Fibroblast of skin of scalp (primary cell): Measurements from ENCODE around the gene TMEM217.

ENCODE experiments used
- DNase-seq: peaks from one replicate; pipeline ENCODE4 v3.0.0-alpha.2; 2013

TMEM217 gene

GRCh38 chr6:37243131-37243815, 14.7 kb downstream of the TMEM217 start:
- no peak for DNase-seq

- peak; percentile 99 for DNase-seq
These were observed 15.4 kb downstream of the TMEM217 start for GRCh38 chr6:37242429-37243052.

GRCh38 chr6:37241775-37242428, 16.0 kb downstream of the TMEM217 start:
- no peak for DNase-seq

- DNase-seq = no peak
These were observed 16.8 kb downstream of the TMEM217 start for GRCh38 chr6:37241131-37241530.

- DNase-seq = peak; percentile 94
These were observed 17.8 kb downstream of the TMEM217 start for GRCh38 chr6:37239950-37240713.

- DNase-seq = no peak
These were observed 18.4 kb downstream of the TMEM217 start for GRCh38 chr6:37239526-37239925.

- DNase-seq = no peak
These were observed 19.6 kb downstream of the TMEM217 start for GRCh38 chr6:37238381-37238780.

- DNase-seq = no peak
These were observed 20.2 kb downstream of the TMEM217 start for GRCh38 chr6:37237789-37238188.

GRCh38 chr6:37236921-37237320, 21.0 kb downstream of the TMEM217 start:
- DNase-seq = no peak

- DNase-seq = no peak
These were observed 24.4 kb downstream of the TMEM217 start for GRCh38 chr6:37233541-37233940.

- DNase-seq = no peak
These were observed 25.4 kb downstream of the TMEM217 start for GRCh38 chr6:37232430-37233017.

GRCh38 chr6:37230104-37230503, 27.8 kb downstream of the TMEM217 start:
- no peak for DNase-seq

GRCh38 chr6:37225350-37226169, 32.4 kb downstream of the TMEM217 start:
- DNase-seq = no peak

- DNase-seq = no peak
These were observed 35.0 kb downstream of the TMEM217 start for GRCh38 chr6:37222992-37223391.

GRCh38 chr6:37222125-37222967, 35.6 kb downstream of the TMEM217 start:
- DNase-seq = peak; percentile 83

- DNase-seq = no peak
These were observed 36.3 kb downstream of the TMEM217 start for GRCh38 chr6:37221585-37222124.

GRCh38 chr6:37218511-37218910, 39.4 kb downstream of the TMEM217 start:
- no peak for DNase-seq

GRCh38 chr6:37218061-37218460, 39.9 kb downstream of the TMEM217 start:
- no peak for DNase-seq

GRCh38 chr6:37212268-37212667, 45.7 kb downstream of the TMEM217 start:
- DNase-seq = no peak

GRCh38 chr6:37210313-37210968, 47.5 kb downstream of the TMEM217 start:
- peak; percentile 82 for DNase-seq
